HG03460 (cell line): ENCODE data around the gene MINPP1.
A peak's percentile ranks its signal among the peaks of the same experiment; 100 is the strongest.

Experiments used
- ATAC-seq: cut with Tn5 transposase; IDR thresholded peaks from one replicate; pipeline ENCODE4 v1.9.1; 2021; ENCODE audit not compliant: unreplicated experiment

MINPP1 gene

GRCh38 chr10:87519582-87519981 lies 14.9 kb downstream of the MINPP1 start:
- peak; percentile 52 for ATAC-seq

- no peak for ATAC-seq
These were observed 19.0 kb downstream of the MINPP1 start for GRCh38 chr10:87523731-87524130.

GRCh38 chr10:87524296-87524695 lies 19.6 kb downstream of the MINPP1 start:
- ATAC-seq = no peak

- no peak for ATAC-seq
These were observed 27.4 kb downstream of the MINPP1 start for GRCh38 chr10:87531908-87532622.

- ATAC-seq = no peak
These were observed 28.0 kb downstream of the MINPP1 start for GRCh38 chr10:87532696-87533095.

GRCh38 chr10:87534173-87534858 lies 29.6 kb downstream of the MINPP1 start:
- peak; percentile 74 for ATAC-seq

GRCh38 chr10:87538092-87539015 lies 33.7 kb downstream of the MINPP1 start:
- ATAC-seq = no peak

- no peak for ATAC-seq
These were observed 36.4 kb downstream of the MINPP1 start for GRCh38 chr10:87541114-87541513.

- no peak for ATAC-seq
These were observed 40.0 kb downstream of the MINPP1 start for GRCh38 chr10:87544721-87545120.

GRCh38 chr10:87545783-87546182 lies 41.1 kb downstream of the MINPP1 start:
- ATAC-seq = no peak

- ATAC-seq = no peak
These were observed 41.5 kb downstream of the MINPP1 start for GRCh38 chr10:87546210-87546609.

GRCh38 chr10:87546971-87547413 lies 42.3 kb downstream of the MINPP1 start:
- no peak for ATAC-seq

- no peak for ATAC-seq
These were observed 43.1 kb downstream of the MINPP1 start for GRCh38 chr10:87547734-87548311.

- ATAC-seq = no peak
These were observed 46.0 kb downstream of the MINPP1 start for GRCh38 chr10:87550741-87551140.

- ATAC-seq = no peak
These were observed 46.6 kb downstream of the MINPP1 start for GRCh38 chr10:87551326-87551725.

GRCh38 chr10:87552248-87552929 lies 47.7 kb downstream of the MINPP1 start:
- ATAC-seq = no peak

GRCh38 chr10:87557409-87557808 lies 52.7 kb downstream of the MINPP1 start:
- ATAC-seq = no peak

GRCh38 chr10:87558333-87558732 lies 53.6 kb downstream of the MINPP1 start:
- no peak for ATAC-seq

- ATAC-seq = no peak
These were observed 54.7 kb downstream of the MINPP1 start for GRCh38 chr10:87559392-87559791.

GRCh38 chr10:87560495-87561129 lies 55.9 kb downstream of the MINPP1 start:
- no peak for ATAC-seq
